ENCODE results near the gene PDE4D. TPM values are rescaled to one million over a fixed set of nuclear protein-coding genes. Genes with fewer than 3 reads are reported as not detected.

The PDE4D gene
- polyA plus RNA-seq, 1 donor (not counting 4 experiments of a cell fraction or from before 2014, with no cell fraction given) = 3.6 TPM

GRCh38 chr5:59168067-59168466 is 725.5 kb downstream of the PDE4D start:
- H3K9me1 ChIP-seq (ENCODE audit: control insufficient read depth, extremely low read depth, insufficient read depth, low read length) = no peaks in the 10 kb centered on the region
- DNase-seq (ENCODE audit: low read depth, low spot score) = no peak
- H3K36me3 ChIP-seq (ENCODE audit: control insufficient read depth in 2 of 2, extremely low read depth in 1 of 2, insufficient read depth in 2 of 2, low read length in 2 of 2) = no peaks in the 10 kb centered on the region
- no peaks in the 10 kb centered on the region for H3K79me2 ChIP-seq (ENCODE audit: control insufficient read depth, insufficient read depth, low read length)
- no peak overlapping the region for H3K4me3 ChIP-seq (ENCODE audit: control insufficient read depth in 2 of 3, extremely low read depth in 1 of 3, insufficient read depth in 2 of 3, low read depth in 1 of 3, low read length in 3 of 3)
- no peak overlapping the region for H3K27ac ChIP-seq (ENCODE audit: control insufficient read depth, insufficient read depth, low read length)
- no peaks in the 10 kb centered on the region for H4K20me1 ChIP-seq (ENCODE audit: control insufficient read depth, extremely low read depth, insufficient read depth, low read length)
- no peaks in the 10 kb centered on the region for H3K9me3 ChIP-seq (ENCODE audit: control insufficient read depth, low read depth, low read length)
- H3K4me1 ChIP-seq (ENCODE audit: control insufficient read depth, extremely low read depth, insufficient read depth, low read length) = no peaks in the 10 kb centered on the region
- dilution Hi-C loops (cut with MboI; ENCODE audit: extremely low pct_ligation_motif_present, low sequenced_read_pairs) = no loop called here
- no peak overlapping the region for H3K4me2 ChIP-seq (ENCODE audit: control insufficient read depth, extremely low read depth, insufficient read depth, low read depth, low read length)
- no peak overlapping the region for H3K9ac ChIP-seq (ENCODE audit: control insufficient read depth, extremely low read depth, insufficient read depth, low read length)
- no peak overlapping the region for H2AFZ ChIP-seq (ENCODE audit: control insufficient read depth, low read length)
- no peaks in the 10 kb centered on the region for H3K27me3 ChIP-seq (ENCODE audit: control insufficient read depth, extremely low read depth, insufficient read depth, low read length)
- TF ChIP-seq CTCF (optimal IDR thresholded peaks at IDR 0.05 in 1 of 3, IDR thresholded peaks at IDR 0.05 in 1 of 3, conservative IDR thresholded peaks at IDR 0.05 in 1 of 3; ENCODE audit: extremely low read depth in 1 of 3, insufficient read depth in 2 of 3, low read length in 3 of 3) (no peak), EZH2 (IDR thresholded peaks at IDR 0.05; ENCODE audit: low read length) (no peak)
- FAIRE-seq = no peak

- Histone ChIP-seq H3K27ac (ENCODE audit: control insufficient read depth, insufficient read depth, low read length) (no peak overlapping the region), H3K4me1 (ENCODE audit: control insufficient read depth, extremely low read depth, insufficient read depth, low read length) (no peaks in the 10 kb centered on the region), H3K9me3 (ENCODE audit: control insufficient read depth, low read depth, low read length) (no peaks in the 10 kb centered on the region), H3K9ac (ENCODE audit: control insufficient read depth, extremely low read depth, insufficient read depth, low read length) (no peak overlapping the region), H3K36me3 (ENCODE audit: control insufficient read depth in 2 of 2, extremely low read depth in 1 of 2, insufficient read depth in 2 of 2, low read length in 2 of 2) (no peaks in the 10 kb centered on the region), H3K4me3 (ENCODE audit: control insufficient read depth in 2 of 3, extremely low read depth in 1 of 3, insufficient read depth in 2 of 3, low read depth in 1 of 3, low read length in 3 of 3) (no peak overlapping the region), H3K9me1 (ENCODE audit: control insufficient read depth, extremely low read depth, insufficient read depth, low read length) (no peaks in the 10 kb centered on the region), H4K20me1 (ENCODE audit: control insufficient read depth, extremely low read depth, insufficient read depth, low read length) (no peaks in the 10 kb centered on the region), H2AFZ (ENCODE audit: control insufficient read depth, low read length) (no peak overlapping the region), H3K4me2 (ENCODE audit: control insufficient read depth, extremely low read depth, insufficient read depth, low read depth, low read length) (no peak overlapping the region), H3K27me3 (ENCODE audit: control insufficient read depth, extremely low read depth, insufficient read depth, low read length) (no peaks in the 10 kb centered on the region), H3K79me2 (ENCODE audit: control insufficient read depth, insufficient read depth, low read length) (no peaks in the 10 kb centered on the region)
- DNase-seq (ENCODE audit: low read depth, low spot score) (no peak), FAIRE-seq (no peak)
- dilution Hi-C loops (cut with MboI; ENCODE audit: extremely low pct_ligation_motif_present, low sequenced_read_pairs) = no loop called here
- no peak for TF ChIP-seq CTCF (optimal IDR thresholded peaks at IDR 0.05 in 1 of 3, IDR thresholded peaks at IDR 0.05 in 1 of 3, conservative IDR thresholded peaks at IDR 0.05 in 1 of 3; ENCODE audit: extremely low read depth in 1 of 3, insufficient read depth in 2 of 3, low read length in 3 of 3)
- TF ChIP-seq EZH2 (IDR thresholded peaks at IDR 0.05; ENCODE audit: low read length) = no peak
Measured at GRCh38 chr5:59164041-59164830, 729.3 kb downstream of the PDE4D start.
